ENCODE measurements around the gene RASAL2. TPM values are rescaled to one million over a fixed set of nuclear protein-coding genes. Genes with fewer than 3 reads are reported as not detected.

The RASAL2 gene
- total RNA-seq, 1 experiment from 2014 or later, result 36.8 TPM

DNA sequence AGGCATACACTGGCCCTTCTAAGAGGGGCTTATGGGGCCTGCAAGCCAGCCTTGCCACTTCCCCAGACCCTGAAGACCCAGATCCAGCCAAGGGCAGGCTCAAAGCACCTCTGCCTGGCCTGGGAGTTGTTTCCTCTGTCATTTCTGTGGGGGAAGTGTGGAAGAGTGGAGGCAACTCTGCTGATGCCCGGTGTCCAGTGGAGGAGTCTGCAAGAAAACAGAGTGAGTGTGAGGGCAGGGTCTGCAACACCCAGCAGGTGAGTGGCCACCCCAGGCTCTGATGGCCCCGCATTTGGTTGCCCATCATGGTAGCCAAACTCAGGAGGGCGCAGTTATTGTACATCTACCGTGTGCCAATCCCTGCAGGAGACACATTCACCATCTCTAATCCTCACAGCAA is 394.5 kb downstream of the RASAL2 start:
- TF ChIP-seq, protein P1, sequence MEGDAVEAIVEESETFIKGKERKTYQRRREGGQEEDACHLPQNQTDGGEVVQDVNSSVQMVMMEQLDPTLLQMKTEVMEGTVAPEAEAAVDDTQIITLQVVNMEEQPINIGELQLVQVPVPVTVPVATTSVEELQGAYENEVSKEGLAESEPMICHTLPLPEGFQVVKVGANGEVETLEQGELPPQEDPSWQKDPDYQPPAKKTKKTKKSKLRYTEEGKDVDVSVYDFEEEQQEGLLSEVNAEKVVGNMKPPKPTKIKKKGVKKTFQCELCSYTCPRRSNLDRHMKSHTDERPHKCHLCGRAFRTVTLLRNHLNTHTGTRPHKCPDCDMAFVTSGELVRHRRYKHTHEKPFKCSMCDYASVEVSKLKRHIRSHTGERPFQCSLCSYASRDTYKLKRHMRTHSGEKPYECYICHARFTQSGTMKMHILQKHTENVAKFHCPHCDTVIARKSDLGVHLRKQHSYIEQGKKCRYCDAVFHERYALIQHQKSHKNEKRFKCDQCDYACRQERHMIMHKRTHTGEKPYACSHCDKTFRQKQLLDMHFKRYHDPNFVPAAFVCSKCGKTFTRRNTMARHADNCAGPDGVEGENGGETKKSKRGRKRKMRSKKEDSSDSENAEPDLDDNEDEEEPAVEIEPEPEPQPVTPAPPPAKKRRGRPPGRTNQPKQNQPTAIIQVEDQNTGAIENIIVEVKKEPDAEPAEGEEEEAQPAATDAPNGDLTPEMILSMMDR (IDR thresholded peaks at IDR 0.05; ENCODE audit: insufficient read depth in 1 of 2, low read depth in 1 of 2, low read length in 1 of 2, severe bottlenecking in 1 of 2, unreplicated experiment in 1 of 2), result no peak
- ChIA-PET CTCF (no interaction called here), POLR2A (no interaction called here)
- no peak overlapping the region for H3K27ac Mint-ChIP-seq (ENCODE audit: unreplicated experiment)
- no peaks in the 10 kb centered on the region for H3K4me1 ChIP-seq
- H3K36me3 Mint-ChIP-seq (ENCODE audit: insufficient read depth, unreplicated experiment), result no peaks in the 10 kb centered on the region
- no peak overlapping the region for H3K4me3 Mint-ChIP-seq (ENCODE audit: unreplicated experiment)
- H3K9me3 Mint-ChIP-seq (ENCODE audit: unreplicated experiment), result no peaks in the 10 kb centered on the region
- DNase-seq, result no peak
- no peaks in the 10 kb centered on the region for H3K4me1 Mint-ChIP-seq (ENCODE audit: low read depth, unreplicated experiment)
- H3K27me3 Mint-ChIP-seq (ENCODE audit: insufficient read depth, unreplicated experiment), result no peaks in the 10 kb centered on the region
- BruUV-seq (replicated peaks), result no TSS peak
- H3K4me3 ChIP-seq (ENCODE audit: low read depth, low read length), result no peak overlapping the region
- no peaks in the 10 kb centered on the region for H3K9me3 ChIP-seq
- no peaks in the 10 kb centered on the region for H3K36me3 ChIP-seq (ENCODE audit: control insufficient read depth, insufficient read depth, low read length)
- intact Hi-C loops (cut with micrococcal nuclease; ENCODE audit: unreplicated experiment), result no loop called here
- H3K27me3 ChIP-seq (replicated peaks; ENCODE audit: control insufficient read depth, insufficient read depth, low read length), result no peaks in the 10 kb centered on the region

DNA sequence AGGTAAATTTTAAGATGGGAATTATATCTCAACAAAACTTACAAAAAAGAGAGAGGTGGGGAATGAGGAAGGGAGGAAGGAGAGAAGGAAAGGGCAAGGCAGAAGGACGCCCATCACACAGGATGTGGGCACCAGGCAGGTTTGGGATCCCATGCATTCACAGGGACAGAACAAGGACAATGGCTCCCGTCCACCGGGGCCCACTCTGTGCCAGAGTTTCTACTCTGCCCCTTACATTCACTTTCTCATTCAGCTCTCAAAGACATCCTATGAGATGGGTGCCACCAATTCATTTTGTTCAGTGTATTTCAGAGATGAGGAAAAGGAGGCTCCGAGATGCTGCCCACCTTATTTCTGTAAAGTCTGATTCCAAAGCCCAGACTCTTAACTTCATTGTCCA is 395.5 kb downstream of the RASAL2 start:
- BruUV-seq (replicated peaks), result no TSS peak
- Mint-ChIP-seq H3K27ac (ENCODE audit: unreplicated experiment) (no peak overlapping the region), H3K9me3 (ENCODE audit: unreplicated experiment) (no peaks in the 10 kb centered on the region), H3K4me3 (ENCODE audit: unreplicated experiment) (no peak overlapping the region), H3K36me3 (ENCODE audit: insufficient read depth, unreplicated experiment) (no peaks in the 10 kb centered on the region), H3K4me1 (ENCODE audit: low read depth, unreplicated experiment) (no peaks in the 10 kb centered on the region), H3K27me3 (ENCODE audit: insufficient read depth, unreplicated experiment) (no peaks in the 10 kb centered on the region)
- no peaks in the 10 kb centered on the region for H3K27me3 ChIP-seq (replicated peaks; ENCODE audit: control insufficient read depth, insufficient read depth, low read length)
- TF ChIP-seq, protein P1 (IDR thresholded peaks at IDR 0.05; ENCODE audit: insufficient read depth in 1 of 2, low read depth in 1 of 2, low read length in 1 of 2, severe bottlenecking in 1 of 2, unreplicated experiment in 1 of 2), result no peak
- H3K36me3 ChIP-seq (ENCODE audit: control insufficient read depth, insufficient read depth, low read length), result no peaks in the 10 kb centered on the region
- CTCF ChIA-PET, result no interaction called here
- H3K9me3 ChIP-seq, result no peaks in the 10 kb centered on the region
- H3K4me3 ChIP-seq (ENCODE audit: low read depth, low read length), result no peak overlapping the region
- H3K4me1 ChIP-seq, result no peaks in the 10 kb centered on the region
- no peak for DNase-seq
- intact Hi-C loops (cut with micrococcal nuclease; ENCODE audit: unreplicated experiment), result no loop called here
- POLR2A ChIA-PET, result no interaction called here

DNA sequence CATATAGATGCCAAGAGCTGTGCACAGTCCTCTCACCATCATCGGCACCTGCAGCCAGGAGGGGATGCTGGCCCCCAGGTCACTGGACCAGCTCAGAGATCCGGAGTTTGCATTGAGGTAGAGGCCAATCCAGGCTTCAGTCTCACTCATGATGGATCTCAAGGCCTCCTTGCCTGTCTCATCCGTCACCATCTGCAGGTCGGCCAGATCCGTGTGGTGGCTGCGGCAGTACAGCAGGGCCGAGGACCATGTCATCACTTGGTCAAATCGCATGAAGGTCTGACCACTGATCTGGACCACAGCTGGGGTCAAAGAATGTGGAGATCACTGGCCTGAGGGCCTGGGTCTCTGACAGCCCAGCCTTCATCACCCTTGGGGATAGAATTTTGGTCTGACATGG is 396.2 kb downstream of the RASAL2 start:
- no peaks in the 10 kb centered on the region for H3K9me3 ChIP-seq
- no peaks in the 10 kb centered on the region for H3K4me1 ChIP-seq
- CTCF ChIA-PET, result no interaction called here
- H3K9me3 Mint-ChIP-seq (ENCODE audit: unreplicated experiment), result no peaks in the 10 kb centered on the region
- H3K27me3 Mint-ChIP-seq (ENCODE audit: insufficient read depth, unreplicated experiment), result no peaks in the 10 kb centered on the region
- no peaks in the 10 kb centered on the region for H3K36me3 Mint-ChIP-seq (ENCODE audit: insufficient read depth, unreplicated experiment)
- H3K27ac Mint-ChIP-seq (ENCODE audit: unreplicated experiment), result no peak overlapping the region
- no peaks in the 10 kb centered on the region for H3K27me3 ChIP-seq (replicated peaks; ENCODE audit: control insufficient read depth, insufficient read depth, low read length)
- POLR2A ChIA-PET, result no interaction called here
- H3K36me3 ChIP-seq (ENCODE audit: control insufficient read depth, insufficient read depth, low read length), result no peaks in the 10 kb centered on the region
- TF ChIP-seq, protein P1 (IDR thresholded peaks at IDR 0.05; ENCODE audit: insufficient read depth in 1 of 2, low read depth in 1 of 2, low read length in 1 of 2, severe bottlenecking in 1 of 2, unreplicated experiment in 1 of 2), result no peak
- no TSS peak for BruUV-seq (replicated peaks)
- no peak overlapping the region for H3K4me3 Mint-ChIP-seq (ENCODE audit: unreplicated experiment)
- DNase-seq, result no peak
- intact Hi-C loops (cut with micrococcal nuclease; ENCODE audit: unreplicated experiment), result no loop called here
- no peaks in the 10 kb centered on the region for H3K4me1 Mint-ChIP-seq (ENCODE audit: low read depth, unreplicated experiment)
- H3K4me3 ChIP-seq (ENCODE audit: low read depth, low read length), result no peak overlapping the region
